Adrenal gland (tissue), 12 donors: ENCODE measurements around the gene LRP1B. TPM values are rescaled to one million over a fixed set of nuclear protein-coding genes. Genes with fewer than 3 reads are reported as not detected.

ENCODE experiments used
- DNase-seq, 7 donors: peaks; one replicate each; pipeline ENCODE4 v3.0.0-alpha.2; 2019 to 2020
- H3K27ac ChIP-seq, 5 donors: fragments of 200-600 bp; sonication (generic) in 4 of 5; 1 replicate in 3 of 5; 2 replicates in 2 of 5; pipeline versions ENCODE4 v1.5.1 to v1.8.0; 2016 to 2020; ENCODE audit warnings: mild to moderate bottlenecking in 1 of 5
- H3K27me3 ChIP-seq: fragments of 200-600 bp; 2 replicates; pipeline ENCODE4 v1.8.0; 2021
- H3K36me3 ChIP-seq, 2 donors: fragments of 200-600 bp; replicated peaks in 1 of 2; 1 replicate in 1 of 2; 2 replicates in 1 of 2; pipeline versions ENCODE4 v1.5.1 to v1.8.0; 2018 to 2022
- H3K4me1 ChIP-seq, 2 donors: fragments of 200-600 bp; replicated peaks in 1 of 2; 1 replicate in 1 of 2; 2 replicates in 1 of 2; pipeline versions ENCODE4 v1.5.1 to v1.8.0; 2018 to 2021
- H3K4me3 ChIP-seq, 4 donors: fragments of 200-600 bp; sonication (generic) in 3 of 4; one replicate each; pipeline ENCODE4 v1.5.1; 2016 to 2018
- H3K9me3 ChIP-seq, 3 donors: fragments of 200-600 bp; sonication (generic) in 1 of 3; replicated peaks in 1 of 3; 1 replicate in 2 of 3; 2 replicates in 1 of 3; pipeline versions ENCODE4 v1.5.1 to v1.8.0; 2016 to 2021
- POLR2A ChIP-seq, 2 donors: fragments of 450-650 bp; IDR thresholded peaks; one replicate each; pipeline ENCODE4 v1.6.1; 2017; ENCODE audit warnings: antibody characterized with exemption in 2 of 2, mild to moderate bottlenecking in 2 of 2, moderate library complexity in 1 of 2
- WGBS, 4 donors: extraction: QIAGEN DNeasy Blood & Tissue Kit in 2 of 4; methylation state at CpG; one replicate each; pipeline versions ENCODE4 v1.1.5 to v1.1.7; 2013 to 2017; 5-methylcytosine and 5-hydroxymethylcytosine counted together
- intact Hi-C, 2 donors: fragments of 100-400 bp; cut with DNase I; formaldehyde crosslinking; loops; one replicate each; pipeline versions ENCODE4 v1.14.1 to v1.15.0; 2022 to 2023
- polyA plus RNA-seq, 3 donors: library from polyadenylated mRNA; stranded (reverse); fragments of 200-250 nt in 2 of 3; fragments of 350-450 nt in 1 of 3; fragmentation: Illumina TruSeq in 1 of 3; extraction: RNeasy Lipid Tissue Mini Kit (QIAGEN cat#74804) in 1 of 3; gene quantifications; one replicate each; pipeline ENCODE4 v1.2.3, GENCODE V29; 2013 to 2014
- total RNA-seq, 9 donors: library from RNA; depleted of rRNA in 4 of 9; stranded (reverse); fragments of >200 nt in 4 of 9; fragments of 120-200 nt in 1 of 9; fragmentation: NEBNext Ultra II Directional in 1 of 9; extraction: Animal tissue kit (Norgen Biotek cat#: 25700) in 1 of 9; gene quantifications; one replicate each; pipeline versions ENCODE4 v1.1.0 to v1.2.4, GENCODE V29; 2013 to 2023
- TF ChIP-seq, protein P1 (sequence below), 6 experiments: fragments of 450-650 bp in 4 of 6; fragments of 200-600 bp in 2 of 6; sonication (generic) in 1 of 6; IDR thresholded peaks; 1 replicate in 5 of 6; 2 replicates in 1 of 6; pipeline versions ENCODE4 v1.5.1 to v1.8.0; 2016 to 2021; ENCODE audit warnings: antibody characterized with exemption in 6 of 6, mild to moderate bottlenecking in 2 of 6, moderate library complexity in 1 of 6
- donor health status: healthy with polysubstance abuse.
- donor health status: Bipolar disorder and iron deficiency.
- donor health status: DM: yes; HTN: yes; CAD: no.
- donor health status: DM: no; HTN: no; CAD: no.
- donor health status: DM: no; HTN: no; CAD: no.
- donor health status: DM: yes; HTN: yes; CAD: no.

The LRP1B gene
- total and polyA plus RNA-seq, 12 donors: 0.84 to 5.4 (median 2.1) TPM

GRCh38 chr2:141654311-141654710, 476.5 kb downstream of the LRP1B start:
- no peaks in the 10 kb centered on the region for H3K4me1 ChIP-seq
- H3K9me3 ChIP-seq: peaks cover 0 to 4% (median 0%) of the 10 kb centered on the region in 3 donors
- intact Hi-C loops: no loop called here
- H3K27me3 ChIP-seq: no peaks in the 10 kb centered on the region
- H3K4me3 ChIP-seq: no peak overlapping the region
- no peak overlapping the region for H3K27ac ChIP-seq
- H3K36me3 ChIP-seq: no peaks in the 10 kb centered on the region
- 52 to 75% (median 67%) methylated on average over 1 of the region's 1 CpG for WGBS, 4 donors
- TF ChIP-seq, protein P1, sequence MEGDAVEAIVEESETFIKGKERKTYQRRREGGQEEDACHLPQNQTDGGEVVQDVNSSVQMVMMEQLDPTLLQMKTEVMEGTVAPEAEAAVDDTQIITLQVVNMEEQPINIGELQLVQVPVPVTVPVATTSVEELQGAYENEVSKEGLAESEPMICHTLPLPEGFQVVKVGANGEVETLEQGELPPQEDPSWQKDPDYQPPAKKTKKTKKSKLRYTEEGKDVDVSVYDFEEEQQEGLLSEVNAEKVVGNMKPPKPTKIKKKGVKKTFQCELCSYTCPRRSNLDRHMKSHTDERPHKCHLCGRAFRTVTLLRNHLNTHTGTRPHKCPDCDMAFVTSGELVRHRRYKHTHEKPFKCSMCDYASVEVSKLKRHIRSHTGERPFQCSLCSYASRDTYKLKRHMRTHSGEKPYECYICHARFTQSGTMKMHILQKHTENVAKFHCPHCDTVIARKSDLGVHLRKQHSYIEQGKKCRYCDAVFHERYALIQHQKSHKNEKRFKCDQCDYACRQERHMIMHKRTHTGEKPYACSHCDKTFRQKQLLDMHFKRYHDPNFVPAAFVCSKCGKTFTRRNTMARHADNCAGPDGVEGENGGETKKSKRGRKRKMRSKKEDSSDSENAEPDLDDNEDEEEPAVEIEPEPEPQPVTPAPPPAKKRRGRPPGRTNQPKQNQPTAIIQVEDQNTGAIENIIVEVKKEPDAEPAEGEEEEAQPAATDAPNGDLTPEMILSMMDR (IDR thresholded peaks at IDR 0.05): no peak
- no peak for TF ChIP-seq POLR2A (IDR thresholded peaks at IDR 0.05)
- DNase-seq: no peak

- Histone ChIP-seq H3K27me3 (no peaks in the 10 kb centered on the region), H3K4me3 (no peak overlapping the region), H3K36me3 (no peaks in the 10 kb centered on the region), H3K4me1 (no peaks in the 10 kb centered on the region), H3K27ac (no peak overlapping the region), H3K9me3 (peaks cover 0 to 4% (median 0%) of the 10 kb centered on the region in 3 donors)
- 73 to 82% (median 80%) methylated on average over 2 of the region's 2 CpGs for WGBS, 4 donors
- no peak for DNase-seq
- no peak for TF ChIP-seq POLR2A (IDR thresholded peaks at IDR 0.05)
- TF ChIP-seq, protein P1 (IDR thresholded peaks at IDR 0.05): no peak
- intact Hi-C loops: no loop called here
Measured at GRCh38 chr2:141653184-141653583, 477.6 kb downstream of the LRP1B start.

GRCh38 chr2:141652308-141652707, 478.5 kb downstream of the LRP1B start:
- Histone ChIP-seq H3K4me1 (no peaks in the 10 kb centered on the region), H3K27ac (no peak overlapping the region), H3K4me3 (no peak overlapping the region), H3K36me3 (no peaks in the 10 kb centered on the region), H3K9me3 (peaks cover 0 to 4% (median 0%) of the 10 kb centered on the region in 3 donors), H3K27me3 (no peaks in the 10 kb centered on the region)
- TF ChIP-seq POLR2A (IDR thresholded peaks at IDR 0.05): no peak
- intact Hi-C loops: no loop called here
- DNase-seq: no peak

- intact Hi-C loops: no loop called here
- WGBS, 4 donors: 74 to 81% (median 78%) methylated on average over 3 of the region's 3 CpGs
- no peaks in the 10 kb centered on the region for H3K4me1 ChIP-seq
- no peaks in the 10 kb centered on the region for H3K27me3 ChIP-seq
- H3K9me3 ChIP-seq: no peaks in the 10 kb centered on the region
- no peak for DNase-seq
- no peaks in the 10 kb centered on the region for H3K36me3 ChIP-seq
- no peak overlapping the region for H3K4me3 ChIP-seq
- no peak overlapping the region for H3K27ac ChIP-seq
- TF ChIP-seq, protein P1 (IDR thresholded peaks at IDR 0.05): no peak
- TF ChIP-seq POLR2A (IDR thresholded peaks at IDR 0.05): no peak
Measured at GRCh38 chr2:141647353-141647752, 483.5 kb downstream of the LRP1B start.

- Histone ChIP-seq H3K27me3 (no peaks in the 10 kb centered on the region), H3K36me3 (no peaks in the 10 kb centered on the region), H3K9me3 (no peaks in the 10 kb centered on the region), H3K4me3 (no peak overlapping the region), H3K4me1 (no peaks in the 10 kb centered on the region), H3K27ac (no peak overlapping the region)
- intact Hi-C loops: no loop called here
- DNase-seq: no peak
- TF ChIP-seq POLR2A (IDR thresholded peaks at IDR 0.05): no peak
- TF ChIP-seq, protein P1 (IDR thresholded peaks at IDR 0.05): no peak
Measured at GRCh38 chr2:141641462-141641861, 489.4 kb downstream of the LRP1B start.
